GM23338 (cell line): ENCODE results near the gene EHF.

Experiments
- CREB1 ChIP-seq: fragments of 250-450 bp; sonication (Bioruptor Pico); IDR thresholded peaks from 2 replicates; pipeline ENCODE4 v1.5.0; 2020; ENCODE audit warnings: low read depth, mild to moderate bottlenecking, moderate library complexity
- EZH2 ChIP-seq: fragments of 200-600 bp; sonication (generic); IDR thresholded peaks from one replicate; pipeline ENCODE4 v1.8.0; 2017; ENCODE audit warnings: antibody characterized with exemption, mild to moderate bottlenecking, low read depth; ENCODE audit not compliant: unreplicated experiment
- EZH2phosphoT487 ChIP-seq: fragments of 200-600 bp; sonication (generic); IDR thresholded peaks from one replicate; pipeline ENCODE4 v1.8.1; 2018; ENCODE audit warnings: antibody characterized with exemption; ENCODE audit not compliant: unreplicated experiment
- JUNB ChIP-seq: IDR thresholded peaks from one replicate; pipeline ENCODE4 v1.6.1; 2016; ENCODE audit warnings: antibody characterized with exemption; ENCODE audit not compliant: unreplicated experiment
- POLR2AphosphoS5 ChIP-seq: IDR thresholded peaks from 2 replicates; pipeline ENCODE4 v1.6.1; 2016; ENCODE audit warnings: antibody characterized with exemption, low read depth
- STAT1 ChIP-seq: IDR thresholded peaks from one replicate; pipeline ENCODE4 v1.6.1; 2016; ENCODE audit warnings: antibody characterized with exemption; ENCODE audit not compliant: unreplicated experiment
- ZNF114 ChIP-seq: fragments of 250-450 bp; sonication (Bioruptor Pico); IDR thresholded peaks from 2 replicates; pipeline ENCODE4 v1.5.0; 2020; ENCODE audit warnings: mild to moderate bottlenecking, moderate library complexity
- TF ChIP-seq, protein P1 (sequence below), 2 experiments: fragments of 200-600 bp in 1 of 2; sonication (generic) in 1 of 2; conservative IDR thresholded peaks; 2 replicates each; pipeline versions ENCODE4 v1.5.1 to v1.6.1; 2016 to 2017; ENCODE audit warnings: antibody characterized with exemption in 2 of 2, low read depth in 2 of 2, mild to moderate bottlenecking in 2 of 2, moderate library complexity in 1 of 2
- TF ChIP-seq, protein P2 (sequence below): IDR thresholded peaks from one replicate; pipeline ENCODE4 v1.6.1; 2018; ENCODE audit warnings: antibody characterized with exemption; ENCODE audit not compliant: unreplicated experiment
- TF ChIP-seq, protein P3 (sequence below): IDR thresholded peaks from 2 replicates; pipeline ENCODE4 v1.6.1; 2016; ENCODE audit warnings: antibody characterized with exemption

- TF ChIP-seq, protein P1, sequence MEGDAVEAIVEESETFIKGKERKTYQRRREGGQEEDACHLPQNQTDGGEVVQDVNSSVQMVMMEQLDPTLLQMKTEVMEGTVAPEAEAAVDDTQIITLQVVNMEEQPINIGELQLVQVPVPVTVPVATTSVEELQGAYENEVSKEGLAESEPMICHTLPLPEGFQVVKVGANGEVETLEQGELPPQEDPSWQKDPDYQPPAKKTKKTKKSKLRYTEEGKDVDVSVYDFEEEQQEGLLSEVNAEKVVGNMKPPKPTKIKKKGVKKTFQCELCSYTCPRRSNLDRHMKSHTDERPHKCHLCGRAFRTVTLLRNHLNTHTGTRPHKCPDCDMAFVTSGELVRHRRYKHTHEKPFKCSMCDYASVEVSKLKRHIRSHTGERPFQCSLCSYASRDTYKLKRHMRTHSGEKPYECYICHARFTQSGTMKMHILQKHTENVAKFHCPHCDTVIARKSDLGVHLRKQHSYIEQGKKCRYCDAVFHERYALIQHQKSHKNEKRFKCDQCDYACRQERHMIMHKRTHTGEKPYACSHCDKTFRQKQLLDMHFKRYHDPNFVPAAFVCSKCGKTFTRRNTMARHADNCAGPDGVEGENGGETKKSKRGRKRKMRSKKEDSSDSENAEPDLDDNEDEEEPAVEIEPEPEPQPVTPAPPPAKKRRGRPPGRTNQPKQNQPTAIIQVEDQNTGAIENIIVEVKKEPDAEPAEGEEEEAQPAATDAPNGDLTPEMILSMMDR (conservative IDR thresholded peaks at IDR 0.05; ENCODE audit: low read depth in 2 of 2) = no peak
- no peak for TF ChIP-seq CREB1
- no peak for TF ChIP-seq EZH2phosphoT487
- TF ChIP-seq, protein P2, sequence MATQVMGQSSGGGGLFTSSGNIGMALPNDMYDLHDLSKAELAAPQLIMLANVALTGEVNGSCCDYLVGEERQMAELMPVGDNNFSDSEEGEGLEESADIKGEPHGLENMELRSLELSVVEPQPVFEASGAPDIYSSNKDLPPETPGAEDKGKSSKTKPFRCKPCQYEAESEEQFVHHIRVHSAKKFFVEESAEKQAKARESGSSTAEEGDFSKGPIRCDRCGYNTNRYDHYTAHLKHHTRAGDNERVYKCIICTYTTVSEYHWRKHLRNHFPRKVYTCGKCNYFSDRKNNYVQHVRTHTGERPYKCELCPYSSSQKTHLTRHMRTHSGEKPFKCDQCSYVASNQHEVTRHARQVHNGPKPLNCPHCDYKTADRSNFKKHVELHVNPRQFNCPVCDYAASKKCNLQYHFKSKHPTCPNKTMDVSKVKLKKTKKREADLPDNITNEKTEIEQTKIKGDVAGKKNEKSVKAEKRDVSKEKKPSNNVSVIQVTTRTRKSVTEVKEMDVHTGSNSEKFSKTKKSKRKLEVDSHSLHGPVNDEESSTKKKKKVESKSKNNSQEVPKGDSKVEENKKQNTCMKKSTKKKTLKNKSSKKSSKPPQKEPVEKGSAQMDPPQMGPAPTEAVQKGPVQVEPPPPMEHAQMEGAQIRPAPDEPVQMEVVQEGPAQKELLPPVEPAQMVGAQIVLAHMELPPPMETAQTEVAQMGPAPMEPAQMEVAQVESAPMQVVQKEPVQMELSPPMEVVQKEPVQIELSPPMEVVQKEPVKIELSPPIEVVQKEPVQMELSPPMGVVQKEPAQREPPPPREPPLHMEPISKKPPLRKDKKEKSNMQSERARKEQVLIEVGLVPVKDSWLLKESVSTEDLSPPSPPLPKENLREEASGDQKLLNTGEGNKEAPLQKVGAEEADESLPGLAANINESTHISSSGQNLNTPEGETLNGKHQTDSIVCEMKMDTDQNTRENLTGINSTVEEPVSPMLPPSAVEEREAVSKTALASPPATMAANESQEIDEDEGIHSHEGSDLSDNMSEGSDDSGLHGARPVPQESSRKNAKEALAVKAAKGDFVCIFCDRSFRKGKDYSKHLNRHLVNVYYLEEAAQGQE = no peak
- TF ChIP-seq EZH2 = no peak
- TF ChIP-seq POLR2AphosphoS5 = no peak
- TF ChIP-seq JUNB = no peak
- no peak for TF ChIP-seq STAT1
- no peak for TF ChIP-seq ZNF114 (CRISPR knock-in tag)
- TF ChIP-seq, protein P3, sequence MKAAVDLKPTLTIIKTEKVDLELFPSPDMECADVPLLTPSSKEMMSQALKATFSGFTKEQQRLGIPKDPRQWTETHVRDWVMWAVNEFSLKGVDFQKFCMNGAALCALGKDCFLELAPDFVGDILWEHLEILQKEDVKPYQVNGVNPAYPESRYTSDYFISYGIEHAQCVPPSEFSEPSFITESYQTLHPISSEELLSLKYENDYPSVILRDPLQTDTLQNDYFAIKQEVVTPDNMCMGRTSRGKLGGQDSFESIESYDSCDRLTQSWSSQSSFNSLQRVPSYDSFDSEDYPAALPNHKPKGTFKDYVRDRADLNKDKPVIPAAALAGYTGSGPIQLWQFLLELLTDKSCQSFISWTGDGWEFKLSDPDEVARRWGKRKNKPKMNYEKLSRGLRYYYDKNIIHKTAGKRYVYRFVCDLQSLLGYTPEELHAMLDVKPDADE = no peak
These were observed 31.5 kb downstream of the EHF start for GRCh38 chr11:34652191-34652973.
